ENCODE measurements around the gene SEMA3E.
"Not testable (repeated sequence)": the region's sequence is repeated elsewhere in the genome, so short reads cannot be mapped to it uniquely, and the experiment has no call there.

The SEMA3E gene

DNA sequence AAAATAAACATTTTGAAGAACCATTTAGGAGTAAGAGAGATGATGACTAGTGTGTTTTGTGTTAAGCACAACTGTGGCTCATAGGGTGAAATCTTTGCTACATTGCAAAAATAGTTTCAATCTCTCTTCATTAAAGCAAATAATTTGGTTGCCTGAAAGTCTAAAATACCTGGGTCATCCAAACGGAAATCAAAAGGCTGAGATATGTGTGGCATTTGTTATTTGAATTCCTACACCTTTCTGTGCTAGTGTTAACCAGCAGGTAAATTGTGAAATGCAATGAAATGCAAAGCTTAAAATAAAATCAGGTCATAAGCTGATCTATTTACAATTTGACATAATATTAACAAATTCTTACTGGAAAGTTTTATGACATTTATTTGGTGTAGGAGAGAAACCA, 40.9 kb upstream of the SEMA3E start:
- H3K4me3 ChIP-seq (ENCODE audit: low read depth, low read length): no peak overlapping the region
- TF ChIP-seq, protein P1, sequence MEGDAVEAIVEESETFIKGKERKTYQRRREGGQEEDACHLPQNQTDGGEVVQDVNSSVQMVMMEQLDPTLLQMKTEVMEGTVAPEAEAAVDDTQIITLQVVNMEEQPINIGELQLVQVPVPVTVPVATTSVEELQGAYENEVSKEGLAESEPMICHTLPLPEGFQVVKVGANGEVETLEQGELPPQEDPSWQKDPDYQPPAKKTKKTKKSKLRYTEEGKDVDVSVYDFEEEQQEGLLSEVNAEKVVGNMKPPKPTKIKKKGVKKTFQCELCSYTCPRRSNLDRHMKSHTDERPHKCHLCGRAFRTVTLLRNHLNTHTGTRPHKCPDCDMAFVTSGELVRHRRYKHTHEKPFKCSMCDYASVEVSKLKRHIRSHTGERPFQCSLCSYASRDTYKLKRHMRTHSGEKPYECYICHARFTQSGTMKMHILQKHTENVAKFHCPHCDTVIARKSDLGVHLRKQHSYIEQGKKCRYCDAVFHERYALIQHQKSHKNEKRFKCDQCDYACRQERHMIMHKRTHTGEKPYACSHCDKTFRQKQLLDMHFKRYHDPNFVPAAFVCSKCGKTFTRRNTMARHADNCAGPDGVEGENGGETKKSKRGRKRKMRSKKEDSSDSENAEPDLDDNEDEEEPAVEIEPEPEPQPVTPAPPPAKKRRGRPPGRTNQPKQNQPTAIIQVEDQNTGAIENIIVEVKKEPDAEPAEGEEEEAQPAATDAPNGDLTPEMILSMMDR (conservative IDR thresholded peaks at IDR 0.05; ENCODE audit: low read depth, low read length): no peak
- no peak for DNase-seq (ENCODE audit: low read depth)

DNA sequence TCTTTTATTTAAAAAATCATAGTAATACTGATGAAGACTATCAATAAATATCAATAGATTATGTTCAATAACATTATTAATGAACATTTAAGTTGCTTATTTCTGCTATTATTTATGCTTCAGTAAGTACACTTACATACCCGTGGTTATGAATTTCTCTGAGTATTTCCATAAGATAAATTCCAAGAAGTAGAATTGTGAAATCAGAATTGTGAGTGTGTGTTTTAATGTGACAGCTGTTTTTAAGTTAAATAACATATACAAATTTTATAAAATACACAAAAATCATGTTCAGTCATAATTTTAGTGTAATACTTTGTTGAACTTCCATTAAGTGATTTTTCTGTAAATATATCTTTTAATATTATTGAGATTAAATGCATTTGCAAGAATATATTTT, 37.5 kb upstream of the SEMA3E start:
- TF ChIP-seq, protein P1 (conservative IDR thresholded peaks at IDR 0.05; ENCODE audit: low read depth, low read length): no peak
- DNase-seq (ENCODE audit: low read depth): no peak
- H3K4me3 ChIP-seq (ENCODE audit: low read depth, low read length): no peak overlapping the region

DNA sequence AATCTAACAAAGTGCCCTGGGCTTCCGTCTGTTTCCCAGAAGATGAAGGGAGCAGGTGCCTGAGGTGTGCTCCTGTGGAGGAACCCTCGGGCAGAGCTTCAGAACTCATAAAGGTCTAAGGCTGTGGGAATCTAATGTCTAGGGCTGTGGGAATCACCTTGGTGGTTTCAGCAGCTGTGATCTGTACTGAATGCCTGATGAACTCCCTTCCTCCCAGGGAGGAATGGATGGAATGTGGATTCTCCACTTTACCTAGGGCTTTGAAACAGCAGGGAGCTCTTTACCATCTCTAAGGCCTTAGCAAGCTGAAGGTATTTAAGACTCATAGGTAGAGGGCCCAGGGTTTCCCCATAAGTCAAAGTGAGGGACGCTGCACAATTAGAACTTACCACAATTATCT, 36.0 kb upstream of the SEMA3E start:
- TF ChIP-seq, protein P1 (conservative IDR thresholded peaks at IDR 0.05; ENCODE audit: low read depth, low read length): no peak
- DNase-seq (ENCODE audit: low read depth): peak; percentile 7
- no peak overlapping the region for H3K4me3 ChIP-seq (ENCODE audit: low read depth, low read length)

DNA sequence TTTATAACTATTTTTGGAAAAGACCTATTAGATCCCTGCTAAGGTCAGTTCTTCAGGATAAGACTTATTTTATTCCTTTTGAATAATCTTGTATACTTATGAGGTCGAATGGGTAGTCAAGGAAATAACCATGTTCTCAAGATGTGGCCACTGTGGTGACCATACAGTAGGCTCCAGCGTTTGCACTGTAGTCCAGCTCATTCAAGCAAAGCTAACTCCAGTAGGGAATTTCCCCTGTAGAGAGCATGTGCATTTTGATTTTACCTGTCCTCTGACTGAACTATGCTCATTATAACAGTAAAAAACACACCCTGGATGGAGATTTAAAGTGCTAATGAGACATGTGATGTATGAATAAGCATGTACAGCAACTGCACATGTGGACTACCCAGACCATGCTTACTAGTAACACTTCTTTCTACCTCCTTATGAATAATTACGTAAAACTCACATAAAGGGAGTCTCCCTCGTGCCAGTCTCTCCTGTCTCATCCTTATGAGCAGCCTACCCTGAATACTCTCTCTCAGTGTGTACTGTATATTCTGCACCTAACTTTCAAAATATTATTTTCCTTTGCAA, 32.4 kb upstream of the SEMA3E start:
- TF ChIP-seq, protein P1 (conservative IDR thresholded peaks at IDR 0.05; ENCODE audit: low read depth, low read length): no peak
- DNase-seq (ENCODE audit: low read depth): no peak

DNA sequence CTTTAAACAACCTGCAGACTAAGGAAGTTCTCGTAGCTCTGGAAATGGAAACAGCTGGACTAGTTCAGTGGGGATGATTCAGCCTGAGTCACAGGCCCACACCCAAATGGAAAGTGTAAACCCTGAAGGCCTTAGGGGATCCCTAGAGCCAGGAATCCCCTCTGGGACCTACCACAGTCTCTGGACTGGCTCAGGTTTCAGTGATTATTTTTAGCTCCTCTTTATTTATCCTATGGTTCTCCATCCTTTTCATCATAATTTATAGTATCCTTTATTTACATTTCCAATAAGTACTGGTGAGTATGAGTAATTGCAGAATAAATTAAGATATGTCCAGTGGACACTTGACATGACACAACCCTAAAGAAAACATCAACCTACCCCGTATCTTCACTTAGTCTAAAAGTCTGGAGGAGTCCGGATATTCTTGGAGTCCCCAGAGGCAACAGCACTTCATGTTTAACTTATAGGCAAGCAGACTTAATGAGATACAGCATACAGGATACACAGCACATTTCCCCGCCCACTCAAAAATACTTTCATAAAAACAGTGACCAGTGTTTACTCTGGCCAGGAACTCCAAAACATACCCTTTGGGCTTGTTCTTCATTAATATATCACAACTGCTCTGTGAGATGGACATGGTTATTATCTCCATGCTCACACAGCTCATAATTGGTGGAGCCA, 28.4 kb upstream of the SEMA3E start:
- H3K4me3 ChIP-seq (ENCODE audit: low read depth, low read length): no peak overlapping the region
- TF ChIP-seq, protein P1 (conservative IDR thresholded peaks at IDR 0.05; ENCODE audit: low read depth, low read length): no peak
- peak; percentile 95 for DNase-seq (ENCODE audit: low read depth)

More for the DNA sequence above, 32.4 kb upstream of the SEMA3E start:
- H3K4me3 ChIP-seq (ENCODE audit: low read depth, low read length): no peak overlapping the region

DNA sequence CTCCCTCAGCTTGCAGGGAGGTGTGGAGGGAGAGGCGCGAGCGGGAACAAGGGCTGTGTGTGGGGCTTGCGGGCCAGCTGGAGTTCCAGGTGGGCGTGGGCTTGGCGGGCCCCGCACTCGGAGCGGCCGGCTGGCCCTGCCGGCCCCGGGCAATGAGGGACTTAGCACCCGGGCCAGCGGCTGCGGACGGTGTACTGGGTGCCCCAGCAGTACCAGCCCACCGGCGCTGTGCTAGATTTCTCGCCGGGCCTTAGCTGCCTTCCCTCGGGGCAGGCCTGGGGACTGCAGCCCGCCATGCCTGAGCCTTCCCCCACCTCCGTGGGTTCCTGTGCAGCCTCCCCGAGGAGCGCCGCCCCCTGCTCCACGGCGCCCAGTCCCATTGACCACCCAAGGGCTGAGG, 24.4 kb upstream of the SEMA3E start:
- H3K4me3 ChIP-seq (ENCODE audit: low read depth, low read length); DNase-seq (ENCODE audit: low read depth): not testable (repeated sequence)

DNA sequence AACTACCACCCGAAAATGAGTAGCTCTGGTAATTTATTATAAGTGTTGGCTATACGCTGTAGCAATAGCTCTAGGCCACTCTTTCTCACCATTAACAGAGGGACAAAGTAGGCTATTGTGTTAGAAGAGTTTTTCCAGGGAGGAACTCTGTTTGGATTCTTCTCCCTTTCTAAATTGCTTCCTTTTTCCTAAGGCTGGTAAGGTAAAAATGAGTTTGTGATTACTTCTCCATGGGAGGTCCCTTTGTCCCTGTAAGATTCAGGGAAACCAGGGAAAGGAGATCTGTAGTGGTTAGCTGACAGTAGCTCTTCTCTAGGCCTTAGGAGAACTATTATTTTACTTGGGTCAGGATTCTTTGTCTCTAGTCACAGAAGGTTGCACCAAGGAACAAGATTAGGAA, 23.2 kb upstream of the SEMA3E start:
- TF ChIP-seq, protein P1 (conservative IDR thresholded peaks at IDR 0.05; ENCODE audit: low read depth, low read length): no peak
- no peak for DNase-seq (ENCODE audit: low read depth)
- H3K4me3 ChIP-seq (ENCODE audit: low read depth, low read length): no peak overlapping the region

Data from choroid plexus epithelial cell (primary cell).